GM12892 (cell line): Measurements from ENCODE around the gene KATNB1.
"Not testable (repeated sequence)": the region's sequence is repeated elsewhere in the genome, so short reads cannot be mapped to it uniquely, and the experiment has no call there.

ENCODE experiments used
- DNase-seq: peaks from one replicate; pipeline ENCODE4 v3.0.0; 2011; ENCODE audit not compliant: insufficient read length
- FAIRE-seq: peaks from 2 replicates; lab custom pipeline; 2011; peaks lifted over from hg19 to GRCh38; lab: Jason Lieb, UNC
- POLR2A ChIP-seq: IDR thresholded peaks from 2 replicates; pipeline ENCODE4 v1.6.1; 2011; ENCODE audit warnings: low read depth, low read length, control low read depth
- POLR2AphosphoS5 ChIP-seq: IDR thresholded peaks from 2 replicates; pipeline ENCODE4 v1.6.1; 2011; ENCODE audit warnings: low read depth, low read length, control low read depth
- TAF1 ChIP-seq: IDR thresholded peaks from 2 replicates; pipeline ENCODE4 v1.6.1; 2011; ENCODE audit warnings: low read depth, mild to moderate bottlenecking, control low read depth, low read length, borderline replicate concordance

The KATNB1 gene

GRCh38 chr16:57786632-57787518 is 51.3 kb downstream of the KATNB1 start:
- no peak for FAIRE-seq
- TF ChIP-seq TAF1 = no peak
- no peak for TF ChIP-seq POLR2AphosphoS5
- DNase-seq = no peak

GRCh38 chr16:57787519-57787905 is 51.9 kb downstream of the KATNB1 start:
- TF ChIP-seq POLR2A (no peak), POLR2AphosphoS5 (no peak), TAF1 (no peak)
- FAIRE-seq (no peak), DNase-seq (no peak)

GRCh38 chr16:57788252-57788841 is 52.8 kb downstream of the KATNB1 start:
- DNase-seq (no peak), FAIRE-seq (no peak)
- no peak for TF ChIP-seq POLR2A
- TF ChIP-seq POLR2AphosphoS5 = no peak
- TF ChIP-seq TAF1 = no peak

- no peak for DNase-seq
- FAIRE-seq = no peak
- TF ChIP-seq TAF1 (no peak), POLR2AphosphoS5 (no peak)
Observed at GRCh38 chr16:57788951-57789350, 53.4 kb downstream of the KATNB1 start.

GRCh38 chr16:57791195-57791892 is 55.8 kb downstream of the KATNB1 start:
- TF ChIP-seq POLR2A = no peak
- no peak for FAIRE-seq
- DNase-seq = no peak

GRCh38 chr16:57791893-57792461 is 56.4 kb downstream of the KATNB1 start:
- FAIRE-seq (no peak), DNase-seq (no peak)
- TF ChIP-seq POLR2A (no peak), TAF1 (no peak), POLR2AphosphoS5 (no peak)

- FAIRE-seq (no peak), DNase-seq (no peak)
- TF ChIP-seq POLR2AphosphoS5 (no peak), TAF1 (no peak), POLR2A (no peak)
Observed at GRCh38 chr16:57794849-57795430, 59.4 kb downstream of the KATNB1 start.

- no peak for DNase-seq
- no peak for FAIRE-seq
- TF ChIP-seq TAF1 (no peak), POLR2AphosphoS5 (no peak), POLR2A (no peak)
Observed at GRCh38 chr16:57795431-57795878, 59.9 kb downstream of the KATNB1 start.

GRCh38 chr16:57796014-57796413 is 60.4 kb downstream of the KATNB1 start:
- not testable (repeated sequence) for DNase-seq, FAIRE-seq

- no peak for TF ChIP-seq TAF1
- no peak for TF ChIP-seq POLR2AphosphoS5
- no peak for TF ChIP-seq POLR2A
- DNase-seq (no peak), FAIRE-seq (no peak)
Observed at GRCh38 chr16:57797216-57797525, 61.6 kb downstream of the KATNB1 start.

- no peak for FAIRE-seq
- DNase-seq = no peak
- no peak for TF ChIP-seq POLR2AphosphoS5
Observed at GRCh38 chr16:57797526-57798266, 62.1 kb downstream of the KATNB1 start.
